ENCODE results near the gene DCLK1.
"Not testable (repeated sequence)": the region's sequence is repeated elsewhere in the genome, so short reads cannot be mapped to it uniquely, and the experiment has no call there.

DCLK1 gene

GRCh38 chr13:35983206-35983605 lies 148.0 kb downstream of the DCLK1 start:
- DNase-seq = no peak

GRCh38 chr13:35979361-35979951 lies 151.7 kb downstream of the DCLK1 start:
- peak; percentile 34 to 54 for DNase-seq

- DNase-seq = peak in 1 of 2 donors; percentile 35
Measured at GRCh38 chr13:35978607-35979316, 152.4 kb downstream of the DCLK1 start.

GRCh38 chr13:35977060-35977459 lies 154.1 kb downstream of the DCLK1 start:
- no peak for DNase-seq

- no peak for DNase-seq
Measured at GRCh38 chr13:35976126-35976525, 155.1 kb downstream of the DCLK1 start.

GRCh38 chr13:35966951-35967350 lies 164.2 kb downstream of the DCLK1 start:
- not testable (repeated sequence) for DNase-seq

GRCh38 chr13:35966024-35966423 lies 165.2 kb downstream of the DCLK1 start:
- no peak for DNase-seq

- no peak for DNase-seq
Measured at GRCh38 chr13:35965226-35965927, 165.8 kb downstream of the DCLK1 start.

- no peak for DNase-seq
Measured at GRCh38 chr13:35964863-35965180, 166.4 kb downstream of the DCLK1 start.

- DNase-seq = no peak
Measured at GRCh38 chr13:35964011-35964862, 166.9 kb downstream of the DCLK1 start.

- DNase-seq = peak in 1 of 2 donors; percentile 23
Measured at GRCh38 chr13:35961461-35962220, 169.5 kb downstream of the DCLK1 start.

GRCh38 chr13:35961002-35961401 lies 170.2 kb downstream of the DCLK1 start:
- no peak for DNase-seq

GRCh38 chr13:35957996-35958395 lies 173.2 kb downstream of the DCLK1 start:
- DNase-seq = no peak

- no peak for DNase-seq
Measured at GRCh38 chr13:35957241-35957731, 173.9 kb downstream of the DCLK1 start.

- no peak for DNase-seq
Measured at GRCh38 chr13:35956074-35956473, 175.1 kb downstream of the DCLK1 start.

GRCh38 chr13:35954207-35954560 lies 177.0 kb downstream of the DCLK1 start:
- DNase-seq = no peak

GRCh38 chr13:35953537-35954206 lies 177.5 kb downstream of the DCLK1 start:
- peak; percentile 81 to 96 for DNase-seq

GRCh38 chr13:35947315-35947714 lies 183.9 kb downstream of the DCLK1 start:
- no peak for DNase-seq

GRCh38 chr13:35945368-35945767 lies 185.8 kb downstream of the DCLK1 start:
- no peak for DNase-seq

- no peak for DNase-seq
Measured at GRCh38 chr13:35941374-35941773, 189.8 kb downstream of the DCLK1 start.

- DNase-seq = no peak
Measured at GRCh38 chr13:35940734-35941133, 190.4 kb downstream of the DCLK1 start.

All from hippocampal formation (tissue), 2 donors.